ENCODE results near the gene RAB30.

DNA sequence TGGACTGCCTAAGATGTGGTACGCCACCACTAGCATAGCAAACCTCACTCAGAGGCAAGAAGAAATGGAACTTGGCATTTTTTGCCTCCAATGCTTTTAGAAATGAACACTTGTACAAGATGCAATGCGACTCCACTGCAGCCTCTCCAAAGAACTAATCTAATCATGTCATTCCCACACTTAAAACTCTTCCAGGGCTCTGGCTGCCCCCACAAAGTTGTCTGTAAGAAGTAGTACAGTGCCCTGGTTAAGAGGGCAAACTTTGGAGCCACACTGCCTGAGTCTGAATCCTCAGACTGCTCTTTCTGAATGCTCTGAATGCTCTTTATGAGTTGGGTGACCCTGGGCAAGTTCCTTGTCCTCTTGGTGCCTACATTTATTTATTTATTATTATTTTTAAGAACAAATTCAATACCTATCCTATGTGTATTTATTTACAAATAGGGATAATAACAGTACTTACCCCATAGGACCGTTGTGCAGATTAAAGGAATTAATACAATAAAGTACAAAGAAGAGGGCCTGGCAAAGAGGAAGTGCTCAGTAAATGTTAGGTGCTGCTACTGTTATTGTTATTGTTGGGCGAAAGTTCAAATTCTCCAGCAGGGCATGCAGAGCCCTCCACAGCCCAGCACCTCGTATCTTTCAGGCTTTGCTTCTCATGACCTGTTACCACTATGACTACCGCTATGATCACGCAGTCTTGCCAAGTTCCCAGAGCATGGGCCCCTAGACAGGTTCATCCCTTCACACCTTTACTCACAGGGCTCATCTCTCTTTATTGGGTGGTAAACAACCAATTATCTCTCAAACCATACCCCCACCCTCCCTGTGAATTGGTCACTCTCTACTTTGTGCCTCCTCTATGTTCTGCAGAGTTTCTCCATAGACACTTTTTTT is 59.3 kb downstream of the RAB30 start:
- TF ChIP-seq, protein P1, sequence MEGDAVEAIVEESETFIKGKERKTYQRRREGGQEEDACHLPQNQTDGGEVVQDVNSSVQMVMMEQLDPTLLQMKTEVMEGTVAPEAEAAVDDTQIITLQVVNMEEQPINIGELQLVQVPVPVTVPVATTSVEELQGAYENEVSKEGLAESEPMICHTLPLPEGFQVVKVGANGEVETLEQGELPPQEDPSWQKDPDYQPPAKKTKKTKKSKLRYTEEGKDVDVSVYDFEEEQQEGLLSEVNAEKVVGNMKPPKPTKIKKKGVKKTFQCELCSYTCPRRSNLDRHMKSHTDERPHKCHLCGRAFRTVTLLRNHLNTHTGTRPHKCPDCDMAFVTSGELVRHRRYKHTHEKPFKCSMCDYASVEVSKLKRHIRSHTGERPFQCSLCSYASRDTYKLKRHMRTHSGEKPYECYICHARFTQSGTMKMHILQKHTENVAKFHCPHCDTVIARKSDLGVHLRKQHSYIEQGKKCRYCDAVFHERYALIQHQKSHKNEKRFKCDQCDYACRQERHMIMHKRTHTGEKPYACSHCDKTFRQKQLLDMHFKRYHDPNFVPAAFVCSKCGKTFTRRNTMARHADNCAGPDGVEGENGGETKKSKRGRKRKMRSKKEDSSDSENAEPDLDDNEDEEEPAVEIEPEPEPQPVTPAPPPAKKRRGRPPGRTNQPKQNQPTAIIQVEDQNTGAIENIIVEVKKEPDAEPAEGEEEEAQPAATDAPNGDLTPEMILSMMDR (IDR thresholded peaks at IDR 0.05): no peak
- TF ChIP-seq GABPB1 (CRISPR knock-in tag; IDR thresholded peaks at IDR 0.05) (no peak), NR3C1 (CRISPR knock-in tag; conservative IDR thresholded peaks at IDR 0.05; ENCODE audit: low read depth) (no peak), CREM (CRISPR knock-in tag; IDR thresholded peaks at IDR 0.05) (no peak), RORB (CRISPR knock-in tag; IDR thresholded peaks at IDR 0.05) (no peak), ZNF396 (CRISPR knock-in tag; IDR thresholded peaks at IDR 0.05; ENCODE audit: borderline replicate concordance) (no peak)
- TF ChIP-seq, protein P2, sequence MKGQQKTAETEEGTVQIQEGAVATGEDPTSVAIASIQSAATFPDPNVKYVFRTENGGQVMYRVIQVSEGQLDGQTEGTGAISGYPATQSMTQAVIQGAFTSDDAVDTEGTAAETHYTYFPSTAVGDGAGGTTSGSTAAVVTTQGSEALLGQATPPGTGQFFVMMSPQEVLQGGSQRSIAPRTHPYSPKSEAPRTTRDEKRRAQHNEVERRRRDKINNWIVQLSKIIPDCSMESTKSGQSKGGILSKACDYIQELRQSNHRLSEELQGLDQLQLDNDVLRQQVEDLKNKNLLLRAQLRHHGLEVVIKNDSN (CRISPR knock-in tag; IDR thresholded peaks at IDR 0.05): no peak
- TF ChIP-seq, protein P3, sequence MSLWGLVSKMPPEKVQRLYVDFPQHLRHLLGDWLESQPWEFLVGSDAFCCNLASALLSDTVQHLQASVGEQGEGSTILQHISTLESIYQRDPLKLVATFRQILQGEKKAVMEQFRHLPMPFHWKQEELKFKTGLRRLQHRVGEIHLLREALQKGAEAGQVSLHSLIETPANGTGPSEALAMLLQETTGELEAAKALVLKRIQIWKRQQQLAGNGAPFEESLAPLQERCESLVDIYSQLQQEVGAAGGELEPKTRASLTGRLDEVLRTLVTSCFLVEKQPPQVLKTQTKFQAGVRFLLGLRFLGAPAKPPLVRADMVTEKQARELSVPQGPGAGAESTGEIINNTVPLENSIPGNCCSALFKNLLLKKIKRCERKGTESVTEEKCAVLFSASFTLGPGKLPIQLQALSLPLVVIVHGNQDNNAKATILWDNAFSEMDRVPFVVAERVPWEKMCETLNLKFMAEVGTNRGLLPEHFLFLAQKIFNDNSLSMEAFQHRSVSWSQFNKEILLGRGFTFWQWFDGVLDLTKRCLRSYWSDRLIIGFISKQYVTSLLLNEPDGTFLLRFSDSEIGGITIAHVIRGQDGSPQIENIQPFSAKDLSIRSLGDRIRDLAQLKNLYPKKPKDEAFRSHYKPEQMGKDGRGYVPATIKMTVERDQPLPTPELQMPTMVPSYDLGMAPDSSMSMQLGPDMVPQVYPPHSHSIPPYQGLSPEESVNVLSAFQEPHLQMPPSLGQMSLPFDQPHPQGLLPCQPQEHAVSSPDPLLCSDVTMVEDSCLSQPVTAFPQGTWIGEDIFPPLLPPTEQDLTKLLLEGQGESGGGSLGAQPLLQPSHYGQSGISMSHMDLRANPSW (CRISPR knock-in tag; conservative IDR thresholded peaks at IDR 0.05; ENCODE audit: low read depth): no peak

Data from WTC11 (cell line).